ENCODE results near the gene PGM1. TPM values are rescaled to one million over a fixed set of nuclear protein-coding genes. Genes with fewer than 3 reads are reported as not detected.

Gene PGM1
- total RNA-seq, 1 donor from 2014 or later = 22.7 TPM

GRCh38 chr1:63593886-63594605 is 835 bp downstream of the PGM1 start:
- Mint-ChIP-seq H3K36me3 (no peaks in the 10 kb centered on the region), H3K27me3 (ENCODE audit: insufficient read depth, low read depth) (peaks cover 6% of the 10 kb centered on the region), H3K4me3 (peak overlapping the region; percentile 90), H3K9me3 (no peaks in the 10 kb centered on the region), H3K27ac (no peak overlapping the region), H3K4me1 (peaks cover 3% of the 10 kb centered on the region)
- Histone ChIP-seq H3K27ac (no peak overlapping the region), H4K20me1 (ENCODE audit: low read depth) (no peaks in the 10 kb centered on the region), H3K36me3 (no peaks in the 10 kb centered on the region), H3K27me3 (peaks cover 57% of the 10 kb centered on the region), H3K4me2 (peak overlapping the region; percentile 86), H3K9me3 (ENCODE audit: low read depth) (no peaks in the 10 kb centered on the region), H3F3A (ENCODE audit: low read depth) (peaks cover 24% of the 10 kb centered on the region), H3K9ac (no peak overlapping the region), H3K79me2 (ENCODE audit: low read depth) (no peaks in the 10 kb centered on the region), H3K4me3 (peak overlapping the region; percentile 96), H2AFZ (replicated peaks) (peak overlapping the region; percentile 98), H3K4me1 (no peaks in the 10 kb centered on the region)
- TF ChIP-seq CTCF (IDR thresholded peaks at IDR 0.05) (no peak), EZH2phosphoT487 (IDR thresholded peaks at IDR 0.05) (peak; percentile 46), EZH2 (IDR thresholded peaks at IDR 0.05) (peak; percentile 10)
- peak; percentile 21 for DNase-seq (ENCODE audit: low spot score)

- no peaks in the 10 kb centered on the region for H3K36me3 Mint-ChIP-seq
- Histone ChIP-seq H3K4me1 (no peaks in the 10 kb centered on the region), H3K79me2 (ENCODE audit: low read depth) (no peaks in the 10 kb centered on the region), H2AFZ (replicated peaks) (no peak overlapping the region), H3K36me3 (no peaks in the 10 kb centered on the region), H3F3A (ENCODE audit: low read depth) (peaks cover 24% of the 10 kb centered on the region), H3K27ac (no peak overlapping the region), H4K20me1 (ENCODE audit: low read depth) (no peaks in the 10 kb centered on the region), H3K4me2 (no peak overlapping the region), H3K4me3 (no peak overlapping the region), H3K27me3 (peaks cover 57% of the 10 kb centered on the region), H3K9ac (no peak overlapping the region), H3K9me3 (ENCODE audit: low read depth) (no peaks in the 10 kb centered on the region)
- no peaks in the 10 kb centered on the region for H3K9me3 Mint-ChIP-seq
- H3K4me3 Mint-ChIP-seq = no peak overlapping the region
- H3K4me1 Mint-ChIP-seq = peaks cover 3% of the 10 kb centered on the region
- H3K27me3 Mint-ChIP-seq (ENCODE audit: insufficient read depth, low read depth) = peaks cover 6% of the 10 kb centered on the region
- TF ChIP-seq CTCF (IDR thresholded peaks at IDR 0.05) (no peak), EZH2 (IDR thresholded peaks at IDR 0.05) (no peak), EZH2phosphoT487 (IDR thresholded peaks at IDR 0.05) (no peak)
- no peak overlapping the region for H3K27ac Mint-ChIP-seq
- DNase-seq (ENCODE audit: low spot score) = no peak
These were observed 2.2 kb downstream of the PGM1 start for GRCh38 chr1:63595435-63595834.

GRCh38 chr1:63599799-63600198 is 6.6 kb downstream of the PGM1 start:
- H4K20me1 ChIP-seq (ENCODE audit: low read depth) = no peaks in the 10 kb centered on the region
- Mint-ChIP-seq H3K9me3 (no peaks in the 10 kb centered on the region), H3K4me3 (no peak overlapping the region), H3K36me3 (no peaks in the 10 kb centered on the region), H3K27ac (no peak overlapping the region), H3K27me3 (ENCODE audit: insufficient read depth, low read depth) (no peaks in the 10 kb centered on the region), H3K4me1 (peaks cover 18% of the 10 kb centered on the region)
- no peak overlapping the region for H3K27ac ChIP-seq
- H3K4me2 ChIP-seq = no peak overlapping the region
- peaks cover 10% of the 10 kb centered on the region for H3K4me1 ChIP-seq
- H3K9ac ChIP-seq = no peak overlapping the region
- H3K36me3 ChIP-seq = no peaks in the 10 kb centered on the region
- H3K4me3 ChIP-seq = no peak overlapping the region
- TF ChIP-seq EZH2 (IDR thresholded peaks at IDR 0.05) (no peak), CTCF (IDR thresholded peaks at IDR 0.05) (no peak), EZH2phosphoT487 (IDR thresholded peaks at IDR 0.05) (no peak)
- no peak for DNase-seq (ENCODE audit: low spot score)
- H3K9me3 ChIP-seq (ENCODE audit: low read depth) = no peaks in the 10 kb centered on the region
- no peaks in the 10 kb centered on the region for H3F3A ChIP-seq (ENCODE audit: low read depth)
- peaks cover 16% of the 10 kb centered on the region for H3K27me3 ChIP-seq
- no peaks in the 10 kb centered on the region for H3K79me2 ChIP-seq (ENCODE audit: low read depth)
- H2AFZ ChIP-seq (replicated peaks) = no peak overlapping the region

Data from neural progenitor cell (in vitro differentiated cells).